ENCODE measurements around the gene SNX6.

DNA sequence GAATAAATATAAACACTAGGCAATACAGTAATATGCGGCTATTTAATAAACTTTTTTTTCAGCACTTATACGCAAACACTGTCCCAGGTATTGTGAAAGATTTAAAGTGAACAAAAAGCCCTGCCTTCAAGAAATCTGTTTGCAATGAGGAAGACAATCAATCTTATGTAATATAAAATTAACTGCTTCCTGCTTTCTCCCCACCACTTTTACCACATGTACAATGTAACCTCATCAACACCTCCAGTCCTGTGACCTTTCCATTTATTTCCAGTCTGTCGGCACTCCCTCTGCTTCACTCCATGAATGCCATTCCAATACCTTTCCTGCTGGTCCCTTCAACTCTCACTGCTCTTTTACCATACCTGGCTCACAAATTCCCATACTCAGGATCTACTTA lies 10.5 kb downstream of the SNX6 start:
- TF ChIP-seq CTCF (IDR thresholded peaks at IDR 0.05; ENCODE audit: poor library complexity) (no peak), EZH2phosphoT487 (IDR thresholded peaks at IDR 0.05; ENCODE audit: low read depth, severe bottlenecking, unreplicated experiment) (no peak), EZH2 (IDR thresholded peaks at IDR 0.05; ENCODE audit: borderline replicate concordance) (no peak)
